HG03175 (cell line): Measurements from ENCODE around the gene CDK5RAP3.
A peak's percentile ranks its signal among the peaks of the same experiment; 100 is the strongest.

ENCODE experiments used
- ATAC-seq: cut with Tn5 transposase; IDR thresholded peaks from one replicate; pipeline ENCODE4 v1.9.1; 2021; ENCODE audit warnings: mild to moderate bottlenecking, moderate library complexity; ENCODE audit not compliant: unreplicated experiment

CDK5RAP3 gene

GRCh38 chr17:48022901-48023300, 52.0 kb downstream of the CDK5RAP3 start:
- ATAC-seq = no peak

- ATAC-seq = no peak
Observed at GRCh38 chr17:48023400-48024148, 52.7 kb downstream of the CDK5RAP3 start.

GRCh38 chr17:48024149-48025039, 53.5 kb downstream of the CDK5RAP3 start:
- no peak for ATAC-seq

- peak; percentile 82 for ATAC-seq
Observed at GRCh38 chr17:48025040-48025903, 54.4 kb downstream of the CDK5RAP3 start.

DNA sequence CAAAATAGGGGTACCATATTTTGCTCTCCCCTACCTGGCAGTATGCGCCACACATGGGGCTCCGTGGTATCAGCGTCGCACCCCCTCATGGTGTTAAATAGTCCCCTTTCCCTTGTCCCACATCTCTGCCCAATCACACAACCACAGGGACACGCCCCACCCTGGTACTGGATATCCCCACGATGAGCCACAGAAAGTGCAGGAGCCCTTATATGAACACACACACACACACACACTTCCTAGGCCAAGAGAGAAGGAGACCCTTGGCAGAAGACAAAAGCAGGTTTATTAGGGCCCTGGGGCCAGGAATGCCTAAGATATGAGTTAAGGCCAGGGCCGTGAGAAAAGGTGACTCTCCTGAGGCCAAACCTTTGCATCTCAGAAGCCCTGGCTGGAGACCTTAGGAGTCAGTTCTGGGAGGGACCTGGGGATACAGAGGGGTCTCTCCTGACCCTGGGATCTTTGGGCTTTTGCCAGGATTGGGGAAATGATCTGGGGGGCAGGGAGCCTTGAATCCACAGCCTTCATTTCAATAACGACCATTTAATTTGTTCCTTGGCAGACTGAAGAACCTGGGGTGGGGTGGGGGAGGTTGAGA, 55.1 kb downstream of the CDK5RAP3 start:
- ATAC-seq = no peak

DNA sequence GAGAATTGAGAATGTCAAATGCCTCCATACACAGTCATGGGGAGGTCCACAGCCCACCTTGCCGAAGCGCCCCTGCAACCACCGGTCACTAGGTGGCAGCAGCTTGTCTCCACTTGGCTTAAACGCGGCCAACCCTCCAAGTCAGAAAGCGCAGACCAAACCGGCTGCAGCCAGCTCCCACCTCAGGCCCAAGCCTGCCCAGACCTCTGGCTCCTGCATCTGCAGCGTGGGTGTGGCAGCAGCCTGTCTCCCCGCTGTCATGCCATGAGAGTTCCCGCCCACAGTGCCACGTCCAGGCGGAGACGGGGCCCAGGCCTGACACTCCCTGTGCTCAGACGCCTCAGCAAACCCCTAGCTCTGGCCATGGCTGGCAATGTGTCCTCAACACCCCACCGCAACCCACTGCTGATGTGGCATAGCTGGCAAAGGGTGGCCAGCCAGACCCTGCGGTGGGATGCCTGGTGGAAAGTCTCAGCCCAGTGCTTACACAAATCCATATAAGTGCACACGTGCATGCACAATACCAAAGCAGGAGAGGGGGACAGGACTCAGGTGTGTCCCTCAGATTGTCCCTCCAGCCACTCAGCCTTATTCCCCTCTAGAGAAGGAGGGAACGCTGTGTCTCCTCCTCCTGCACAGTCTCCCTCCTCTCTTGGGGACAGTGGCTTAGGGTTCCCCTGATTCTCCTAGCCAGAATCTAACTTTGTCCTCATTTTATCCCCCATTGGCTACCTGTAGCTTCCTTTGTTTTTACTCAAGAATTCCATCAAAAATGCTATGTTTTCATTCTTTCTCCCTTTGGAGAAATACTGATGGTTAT, 55.8 kb downstream of the CDK5RAP3 start:
- ATAC-seq = peak; percentile 30

DNA sequence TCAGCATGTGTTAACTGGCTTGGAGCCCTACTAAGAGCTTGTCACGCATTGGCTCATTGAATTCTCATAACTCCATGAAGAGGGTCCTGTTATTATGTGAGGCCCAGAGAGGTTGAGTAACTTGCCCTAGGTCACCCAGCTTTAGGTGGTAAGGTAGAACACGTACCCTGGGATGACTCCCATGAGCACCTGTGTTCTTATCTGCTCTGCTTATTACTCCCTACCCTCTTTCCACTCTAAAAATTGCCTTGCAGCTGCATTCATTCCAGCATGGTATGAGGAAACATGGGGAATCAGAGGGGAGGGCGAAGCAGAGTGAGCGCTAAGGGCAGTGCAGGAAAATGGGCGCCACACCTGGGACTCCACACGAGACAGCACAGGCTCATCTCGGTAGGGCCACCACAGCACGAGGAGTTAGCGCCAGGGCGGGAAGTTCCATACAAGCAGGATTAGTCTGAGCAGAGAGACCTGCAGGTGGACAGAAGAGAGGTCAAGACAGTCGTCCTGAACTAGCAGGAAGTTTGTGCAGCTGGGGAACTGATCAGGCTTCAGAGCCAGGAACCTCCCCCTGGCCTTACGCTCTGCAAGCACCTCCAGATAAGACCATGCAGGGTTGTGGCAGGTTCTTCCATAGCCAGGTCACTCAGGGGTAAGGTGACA, 56.5 kb downstream of the CDK5RAP3 start:
- no peak for ATAC-seq

- no peak for ATAC-seq
Observed at GRCh38 chr17:48028736-48029135, 57.8 kb downstream of the CDK5RAP3 start.

DNA sequence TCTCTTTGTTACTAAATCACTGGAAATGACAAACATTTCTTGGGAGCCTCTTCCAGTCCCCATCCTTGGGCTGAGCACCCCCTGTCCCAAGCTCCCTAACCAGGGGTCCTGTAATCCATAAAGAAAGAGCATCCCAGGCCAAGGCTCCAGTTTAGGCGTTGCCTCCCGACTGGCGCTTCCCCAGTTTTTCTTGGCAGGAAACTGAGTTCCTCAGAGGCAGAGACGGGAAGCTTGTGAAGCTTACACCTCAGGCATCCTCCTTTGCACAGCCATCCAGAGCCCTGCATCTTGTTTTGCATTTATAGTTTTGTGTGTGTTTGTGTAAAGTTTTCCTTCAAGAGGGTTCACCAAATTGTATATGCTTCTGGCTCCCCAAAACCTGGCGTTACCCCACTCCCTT, 59.6 kb downstream of the CDK5RAP3 start:
- no peak for ATAC-seq
